HCT116 (cell line): ENCODE data around the gene RLN1. TPM values are rescaled to one million over a fixed set of nuclear protein-coding genes. Genes with fewer than 3 reads are reported as not detected.

ENCODE experiments used
- total RNA-seq: library from RNA; stranded (reverse); gene quantifications from one replicate; pipeline ENCODE4 v1.2.1, GENCODE V29; 2021; ENCODE audit not compliant: unreplicated experiment

RLN1 gene
- total RNA-seq, 1 experiment from 2014 or later: not detected

Other genes starting within 250 kb of the RLN1 start
- gene INSL6, start 154.2 kb downstream of the RLN1 start, total RNA-seq: not detected
- not detected for gene INSL4, start 108.5 kb downstream of the RLN1 start, total RNA-seq
- not detected for gene RLN2, start 35.2 kb downstream of the RLN1 start, total RNA-seq
- 23.8 TPM for gene PLGRKT, start 98.0 kb upstream of the RLN1 start, total RNA-seq
- gene CD274, start 110.7 kb upstream of the RLN1 start, total RNA-seq: 2.5 TPM
- not detected for gene PDCD1LG2, start 170.7 kb upstream of the RLN1 start, total RNA-seq